ELR (cell line): Measurements from ENCODE around the gene NGDN.
A peak's percentile ranks its signal among the peaks of the same experiment; 100 is the strongest.

ENCODE experiments used
- DNase-seq: peaks from one replicate; pipeline ENCODE4 v3.0.0-alpha.2; 2015; ENCODE audit warnings: low read depth

Gene NGDN

DNA sequence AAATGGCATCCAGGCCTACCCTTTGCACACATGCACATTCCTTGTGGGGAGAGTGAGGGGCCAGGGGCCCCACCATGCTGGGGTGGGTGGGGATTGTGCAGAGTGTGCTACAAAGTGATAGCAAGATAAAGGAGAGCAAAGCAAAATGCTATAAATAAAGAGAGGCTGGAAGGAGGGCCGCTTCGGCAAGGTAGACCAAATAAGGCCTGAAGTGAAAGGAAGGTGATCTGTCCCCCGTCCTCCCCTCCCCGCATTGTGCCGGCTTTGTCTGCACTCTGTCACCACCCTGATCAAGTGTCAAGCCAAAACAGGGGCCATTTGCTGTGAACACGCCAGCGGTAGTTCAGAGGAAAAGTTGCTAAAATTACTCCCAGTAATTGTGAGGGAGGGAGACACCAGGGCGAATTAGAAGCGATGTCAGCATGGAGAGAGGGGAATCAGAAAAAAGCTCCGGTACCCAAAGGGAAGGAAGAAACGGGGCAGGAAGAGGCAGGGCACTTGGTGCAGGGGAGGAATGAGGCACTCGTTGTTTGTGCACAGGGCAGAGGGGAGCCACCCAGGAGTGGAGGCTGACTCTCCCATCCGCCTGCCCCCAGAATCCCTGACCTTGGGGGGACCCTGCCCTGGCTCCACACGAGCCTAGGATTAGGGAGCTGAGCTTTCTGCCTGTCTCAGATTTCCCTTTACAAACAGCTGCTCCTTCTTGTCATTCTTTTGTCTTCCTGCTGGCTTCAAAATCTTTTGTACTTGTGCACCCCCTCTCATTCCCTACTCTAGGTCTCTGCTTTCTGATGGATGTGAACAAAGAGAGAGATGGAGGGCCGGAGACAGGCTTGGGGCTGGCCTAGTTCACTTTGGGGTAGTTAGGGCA is 31.2 kb upstream of the NGDN start:
- no peak for DNase-seq

DNA sequence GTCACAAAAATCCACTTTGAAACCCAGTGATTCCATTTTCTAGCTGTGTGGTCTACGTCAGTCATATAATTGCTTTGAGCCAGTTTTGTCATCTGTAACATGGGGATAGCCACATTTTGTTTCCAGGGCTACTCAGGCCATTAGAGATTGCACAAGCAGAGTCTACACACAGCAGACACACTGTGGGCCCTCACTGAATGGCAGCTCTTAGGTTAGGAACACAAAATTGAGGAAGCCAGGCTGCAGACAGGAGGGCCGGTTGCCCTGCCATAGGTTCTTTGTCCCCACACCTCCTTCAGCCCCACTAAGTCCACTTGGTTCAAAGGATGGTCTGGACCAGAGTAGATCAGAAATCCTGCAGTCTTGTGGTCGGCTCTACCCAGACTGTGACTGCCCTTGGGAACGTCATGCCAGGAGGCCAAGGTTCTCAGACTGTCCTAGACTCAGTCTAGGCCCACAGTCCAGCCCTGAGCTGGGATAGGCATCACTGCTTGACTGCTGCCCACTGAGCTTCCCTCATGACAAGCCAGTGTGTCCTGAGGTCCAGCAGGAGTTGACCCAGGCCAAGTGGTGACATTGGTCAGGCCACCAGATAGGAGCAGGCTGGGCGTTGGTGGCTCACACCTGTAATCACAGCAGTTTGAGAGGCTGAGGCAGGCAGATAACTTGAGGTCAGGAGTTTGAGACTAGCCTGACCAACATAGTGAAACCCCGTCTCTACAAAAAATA is 30.2 kb upstream of the NGDN start:
- no peak for DNase-seq

DNA sequence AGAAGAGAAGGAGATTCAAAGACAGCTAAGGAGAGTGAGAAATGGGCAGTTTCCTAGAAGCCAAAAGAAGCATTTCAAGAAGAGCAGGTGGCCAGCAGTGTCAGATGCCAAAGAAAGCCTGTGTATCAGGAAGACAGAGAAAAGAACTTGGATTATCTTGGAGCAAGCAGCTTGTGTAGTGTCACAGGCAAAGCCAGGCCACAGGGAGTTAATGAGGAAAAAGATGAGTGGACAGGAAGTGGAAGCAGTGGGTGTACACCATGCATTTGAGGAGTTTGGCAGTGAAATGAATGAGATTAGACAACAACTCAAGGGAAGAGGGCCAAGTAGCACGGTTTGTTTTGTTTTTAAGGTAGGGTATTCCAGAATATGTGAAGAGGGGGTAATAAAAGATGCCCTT is 28.4 kb upstream of the NGDN start:
- DNase-seq = no peak

DNA sequence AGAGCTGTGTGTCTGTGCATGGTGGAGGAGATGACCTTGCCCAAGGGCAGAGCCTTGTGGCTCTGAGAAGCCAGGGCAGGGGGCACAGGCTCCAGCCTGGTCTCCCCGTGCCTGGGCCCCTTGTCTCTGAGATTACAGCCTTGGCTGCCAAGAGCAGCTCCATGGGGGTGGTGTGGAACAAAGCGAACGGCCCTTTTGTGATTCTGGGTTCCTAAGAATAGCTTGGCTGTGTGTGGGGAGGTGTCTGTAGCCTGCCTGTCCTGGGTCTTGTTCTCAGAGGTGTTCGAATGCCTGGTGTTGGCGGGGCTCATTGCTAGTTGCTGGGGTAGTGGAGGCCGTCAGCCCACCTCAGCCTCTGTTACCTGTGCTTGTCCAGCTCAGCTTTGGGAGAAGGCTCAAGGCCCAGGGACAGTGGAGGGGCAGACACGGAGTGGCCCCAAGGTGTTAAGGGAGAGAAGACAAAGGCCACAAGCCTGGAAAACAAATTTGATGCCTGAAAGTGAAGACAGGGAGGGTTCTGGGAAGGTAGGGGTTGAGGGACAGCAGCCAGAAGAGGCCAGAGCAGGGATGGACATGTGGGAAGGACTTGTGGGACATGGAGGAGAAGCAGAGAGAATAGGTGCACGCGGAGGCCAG is 26.7 kb upstream of the NGDN start:
- DNase-seq = no peak

DNA sequence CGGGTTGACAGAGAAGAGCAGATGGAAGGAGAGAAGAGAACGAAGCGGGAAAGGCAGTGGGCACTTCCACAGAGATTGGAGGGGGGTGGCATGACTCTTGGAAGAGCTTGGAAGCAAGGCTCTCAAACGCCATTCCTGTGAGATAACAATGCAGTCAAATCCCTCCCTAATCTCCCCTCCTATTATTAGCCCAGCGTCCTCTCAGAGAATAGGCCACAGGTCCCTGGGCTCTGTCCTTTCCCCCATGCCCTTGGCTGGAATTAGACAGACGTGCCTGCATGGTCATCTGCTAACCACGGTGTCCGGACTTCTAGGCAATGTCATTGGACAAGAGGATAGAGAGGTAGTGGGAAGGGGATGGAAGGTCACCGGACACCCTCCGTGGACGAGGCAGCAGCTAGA is 26.1 kb upstream of the NGDN start:
- DNase-seq = no peak

DNA sequence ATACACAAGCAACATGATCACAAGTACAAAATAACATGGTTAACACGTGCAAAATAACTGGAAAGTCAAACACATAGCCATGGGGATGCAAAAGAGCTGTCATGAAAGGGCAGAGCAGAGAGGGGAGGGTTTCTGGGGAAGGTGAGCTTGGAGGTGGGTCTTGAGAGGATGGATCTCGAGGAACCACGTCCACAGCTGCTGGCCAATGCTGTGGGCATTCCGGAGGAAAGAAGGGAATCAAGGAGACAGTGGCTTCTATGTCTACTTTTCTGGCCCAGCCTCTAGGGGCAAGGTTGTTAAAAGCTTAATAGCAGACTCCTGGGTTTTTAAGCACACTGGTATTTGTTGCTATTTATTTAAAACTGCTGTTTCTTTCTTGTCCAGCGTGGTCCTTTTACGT is 25.6 kb upstream of the NGDN start:
- DNase-seq = no peak

DNA sequence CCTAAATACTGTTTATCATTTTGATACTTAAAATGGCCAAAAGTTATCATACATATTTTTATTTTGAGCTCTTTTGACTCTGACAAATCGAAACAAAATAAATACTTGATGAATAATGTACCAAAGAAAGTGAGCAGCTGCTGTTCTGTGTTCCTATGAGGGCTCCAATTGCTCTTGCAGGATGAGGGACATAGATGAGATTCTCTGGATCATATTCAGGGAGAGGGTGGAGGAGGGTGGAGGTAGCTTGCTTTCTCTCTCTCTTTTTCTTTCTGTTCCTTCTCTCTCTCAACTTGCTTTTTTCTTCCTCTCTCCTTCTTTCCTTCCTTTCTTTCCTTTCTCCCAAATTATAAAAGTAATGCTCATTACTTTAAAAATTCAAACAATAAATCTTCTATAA is 25.2 kb upstream of the NGDN start:
- no peak for DNase-seq

DNA sequence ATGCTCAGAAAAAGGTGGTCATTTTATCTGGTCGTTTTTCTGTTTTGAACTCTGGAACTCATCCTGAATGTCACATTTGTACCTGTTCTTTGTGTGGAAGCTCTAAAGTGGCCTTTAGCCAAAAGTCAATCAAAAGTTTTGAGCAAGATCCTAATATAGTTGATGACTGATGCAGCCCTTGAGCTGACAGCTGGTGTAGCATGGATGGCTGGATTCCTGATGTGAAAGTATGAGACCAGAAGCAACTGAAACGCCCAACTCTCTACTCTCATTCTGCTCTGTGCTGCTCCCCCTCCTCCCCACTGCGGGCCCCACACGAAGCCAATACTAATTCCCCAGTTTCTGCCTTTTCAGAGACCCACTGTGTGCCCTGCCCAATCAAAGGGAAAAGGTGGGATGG is 23.7 kb upstream of the NGDN start:
- no peak for DNase-seq

DNA sequence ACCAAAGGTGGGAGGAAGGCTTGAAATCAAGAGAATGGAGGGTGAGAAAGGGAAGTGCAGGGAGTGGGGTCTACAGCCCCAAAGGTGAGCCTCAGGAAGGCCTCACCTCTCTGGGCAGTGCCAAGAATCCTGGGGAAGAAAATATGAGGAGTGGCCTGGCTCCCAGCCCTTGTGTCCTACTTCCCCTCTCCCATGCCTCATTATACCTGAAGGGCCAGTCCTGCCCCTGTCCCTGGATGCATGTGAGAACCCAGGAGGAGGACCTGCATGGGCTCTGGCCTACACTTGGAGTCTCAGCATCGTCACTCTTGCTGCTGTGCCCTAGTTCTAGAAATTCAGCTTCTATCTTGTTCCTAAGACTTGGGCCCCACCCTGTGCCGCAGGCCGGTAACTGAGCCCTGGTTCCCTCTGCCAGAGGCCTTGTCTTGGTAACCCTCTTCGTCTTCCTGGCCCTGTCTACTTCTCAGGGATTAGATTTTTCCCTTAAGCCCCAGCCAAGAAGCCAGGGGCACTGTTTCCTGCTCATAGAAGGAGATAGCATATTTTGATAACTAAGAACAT is 23.1 kb upstream of the NGDN start:
- DNase-seq = no peak

DNA sequence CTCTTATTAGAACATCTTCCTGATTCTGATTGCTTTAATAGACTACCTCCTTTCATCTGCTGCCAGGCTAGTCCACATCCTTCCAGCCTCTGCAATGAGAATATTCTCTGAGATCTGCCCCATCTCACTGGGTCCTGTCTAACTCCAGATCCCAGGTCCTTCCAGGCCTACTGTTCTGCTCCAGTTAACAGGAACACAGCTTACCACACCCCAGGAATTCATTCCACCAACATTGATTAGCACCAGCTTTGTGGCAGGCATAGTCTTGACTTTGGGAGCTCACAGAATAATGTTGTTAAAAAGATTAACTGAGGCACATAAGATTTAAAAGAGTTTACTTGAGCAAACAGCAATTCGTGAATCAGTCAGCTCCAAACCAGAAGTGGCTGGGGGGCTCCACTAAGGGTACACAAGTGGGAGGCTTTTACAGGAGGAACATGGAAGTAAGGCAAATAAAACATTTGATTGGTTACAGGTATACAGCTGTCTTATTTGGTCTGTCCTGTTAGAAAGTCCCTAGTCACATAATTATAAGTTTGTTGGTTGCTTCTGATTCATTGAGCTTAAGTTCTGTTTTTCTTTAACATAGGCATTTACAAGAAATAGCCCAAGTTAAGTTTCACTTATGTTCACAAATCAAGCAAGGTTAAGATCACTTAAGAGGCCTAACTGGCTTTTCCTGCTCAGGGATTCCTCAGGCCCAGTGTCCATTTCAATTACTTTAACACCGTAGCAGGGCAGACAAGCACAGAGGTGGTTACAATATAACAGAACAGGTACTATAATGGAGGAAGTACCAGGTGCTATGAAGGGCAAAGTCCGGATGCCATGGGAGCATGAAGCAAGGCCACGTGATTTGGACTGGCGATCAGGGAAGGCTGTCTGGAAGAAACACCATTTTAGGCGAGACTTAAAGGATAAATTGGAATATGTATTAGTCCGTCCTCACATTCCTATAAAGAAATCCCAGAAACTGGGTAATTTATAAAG is 21.8 kb upstream of the NGDN start:
- DNase-seq = no peak

DNA sequence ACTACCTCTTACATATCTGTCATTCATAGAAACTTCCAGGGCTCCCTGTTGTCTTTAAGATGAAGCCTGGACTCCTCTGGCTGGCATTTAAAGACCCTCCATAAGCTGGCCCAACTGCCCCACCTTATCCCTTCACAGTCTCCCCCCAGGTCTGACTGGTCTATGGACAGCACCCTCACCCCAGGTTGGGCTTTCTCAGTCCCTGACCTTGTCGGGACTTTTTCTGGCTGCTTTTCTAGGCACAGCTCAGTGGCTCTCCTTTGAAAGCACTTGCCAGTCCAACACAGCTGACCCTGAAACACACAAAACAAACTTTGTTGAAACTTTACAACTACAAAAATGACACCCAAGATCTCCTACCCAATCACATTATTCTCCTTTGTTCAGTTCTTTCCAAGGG is 20.2 kb upstream of the NGDN start:
- DNase-seq = no peak

DNA sequence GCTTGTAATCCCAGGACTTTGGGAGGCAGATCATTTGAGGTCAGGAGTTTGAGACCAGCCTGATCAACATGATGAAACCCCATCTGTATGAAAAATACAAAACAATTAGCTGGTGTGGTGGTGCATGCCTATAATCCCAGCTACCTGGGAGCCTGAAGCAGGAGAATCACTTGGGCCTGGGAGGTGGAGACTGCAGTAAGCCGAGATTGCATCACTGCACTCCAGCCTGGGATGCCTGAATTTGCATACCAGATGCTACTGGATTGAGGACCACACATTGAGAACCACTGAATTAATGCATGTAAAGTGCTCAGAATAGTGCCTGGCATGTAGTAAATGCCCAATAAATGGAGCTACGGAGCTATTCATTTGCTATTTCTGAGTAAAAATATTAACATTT is 19.1 kb upstream of the NGDN start:
- no peak for DNase-seq

DNA sequence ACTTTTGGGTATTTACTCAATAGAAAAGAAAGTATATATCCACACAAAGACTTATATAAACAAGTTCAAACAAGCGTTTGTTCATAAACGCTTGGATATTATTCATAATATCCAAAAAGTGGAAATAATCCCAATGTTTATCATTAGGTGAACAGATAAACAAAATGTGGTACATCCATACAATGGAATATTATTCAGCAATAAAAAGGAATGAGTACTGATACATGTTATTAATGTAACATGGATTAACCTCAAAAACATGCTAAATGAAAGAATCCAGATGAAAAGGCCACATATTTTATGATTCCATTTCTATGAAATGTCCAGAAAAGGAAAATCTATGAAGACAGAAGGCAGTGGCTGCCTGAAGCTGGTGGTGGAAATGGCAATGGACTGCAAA is 17.3 kb upstream of the NGDN start:
- no peak for DNase-seq

DNA sequence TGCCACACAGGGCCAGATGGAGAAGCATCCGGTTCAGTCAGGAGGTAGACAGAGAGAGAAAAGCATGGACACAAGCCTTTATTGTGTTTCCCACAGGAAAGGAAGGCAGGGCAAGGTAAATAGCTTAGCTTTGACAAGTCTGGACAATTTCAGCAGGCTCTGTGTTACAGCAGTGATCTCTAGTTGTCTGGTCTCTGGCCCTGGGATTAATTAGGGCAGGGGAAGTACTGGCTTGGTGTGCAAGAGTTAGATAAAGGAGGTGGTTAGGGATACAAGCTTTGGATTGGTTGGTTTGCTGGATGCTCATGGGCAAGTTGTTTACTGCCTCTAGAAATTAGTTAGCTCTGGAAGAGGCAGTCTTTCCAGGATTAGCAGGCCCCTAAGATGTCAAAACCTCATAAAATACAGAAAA is 15.1 kb upstream of the NGDN start:
- DNase-seq = no peak

DNA sequence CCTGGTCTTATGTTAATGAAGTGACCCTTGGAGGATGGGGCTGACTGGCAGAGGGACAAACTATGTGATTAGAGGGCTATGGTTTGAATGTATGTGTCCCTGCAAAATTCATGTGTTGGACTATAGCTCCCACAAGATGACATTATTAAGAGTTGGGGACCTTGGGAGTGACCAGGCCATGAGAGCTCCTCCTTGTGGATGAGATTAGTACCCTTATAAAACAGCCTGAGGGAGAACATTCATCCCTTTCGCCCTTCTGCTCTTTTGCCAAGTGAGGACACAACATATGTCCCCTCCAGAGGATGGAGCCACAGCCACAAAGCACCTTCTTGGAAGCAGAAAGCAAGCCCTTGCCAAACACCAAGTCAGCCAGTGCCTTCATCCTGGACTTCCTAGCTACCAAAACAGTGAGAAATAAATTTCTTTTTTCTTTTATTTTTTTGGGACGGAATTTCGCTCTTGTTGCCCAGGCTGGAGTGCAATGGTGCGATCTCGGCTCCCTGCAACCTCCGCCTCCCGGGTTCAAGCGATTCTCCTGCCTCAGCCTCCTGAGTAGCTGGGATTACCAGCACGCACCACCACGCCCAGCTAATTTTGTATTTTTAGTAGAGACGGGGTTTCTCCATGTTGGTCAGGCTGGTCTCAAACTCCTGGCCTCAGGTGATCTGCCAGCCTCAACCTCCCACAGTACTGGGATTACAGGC is 12.5 kb upstream of the NGDN start:
- DNase-seq = peak; percentile 20

DNA sequence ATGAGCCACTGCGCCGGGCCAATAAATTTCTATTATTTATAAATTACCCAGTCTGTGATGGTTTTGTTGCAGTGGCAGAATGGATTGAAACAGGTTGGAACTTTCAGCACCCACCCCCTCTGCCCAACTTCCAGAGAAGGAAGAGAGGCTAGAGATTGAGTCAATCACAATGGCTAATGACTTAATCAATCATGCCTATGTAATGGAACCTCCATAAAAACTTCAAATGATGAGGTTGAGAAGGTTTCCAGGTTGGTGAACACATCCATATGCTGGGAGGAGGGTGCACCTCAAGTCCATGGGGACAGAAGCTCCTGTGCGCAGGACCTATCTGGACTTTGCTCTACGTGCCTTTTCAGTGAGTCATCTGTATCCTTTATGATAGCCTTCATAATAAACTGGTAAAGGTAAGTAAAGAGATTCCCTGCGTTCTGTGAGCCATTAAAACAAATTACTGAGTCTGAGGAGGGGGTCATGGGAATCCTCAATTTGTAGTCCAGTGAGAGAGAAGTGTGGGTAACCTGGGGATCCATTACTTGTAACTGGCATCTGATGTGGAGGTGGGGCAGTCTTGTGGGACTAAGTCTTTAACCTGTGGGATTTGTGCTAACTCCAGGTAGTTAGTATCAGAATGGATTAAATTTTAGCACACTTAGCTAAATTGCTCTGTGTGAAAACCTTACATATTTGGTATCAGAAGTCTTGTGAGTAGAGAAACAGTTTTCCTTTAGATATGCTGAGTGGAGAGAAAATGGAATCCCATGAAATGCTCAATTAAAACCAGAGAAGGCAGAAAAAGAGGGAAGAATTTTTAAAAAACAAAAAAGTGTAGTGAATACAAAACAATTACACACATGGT is 11.7 kb upstream of the NGDN start:
- peak; percentile 10 for DNase-seq

DNA sequence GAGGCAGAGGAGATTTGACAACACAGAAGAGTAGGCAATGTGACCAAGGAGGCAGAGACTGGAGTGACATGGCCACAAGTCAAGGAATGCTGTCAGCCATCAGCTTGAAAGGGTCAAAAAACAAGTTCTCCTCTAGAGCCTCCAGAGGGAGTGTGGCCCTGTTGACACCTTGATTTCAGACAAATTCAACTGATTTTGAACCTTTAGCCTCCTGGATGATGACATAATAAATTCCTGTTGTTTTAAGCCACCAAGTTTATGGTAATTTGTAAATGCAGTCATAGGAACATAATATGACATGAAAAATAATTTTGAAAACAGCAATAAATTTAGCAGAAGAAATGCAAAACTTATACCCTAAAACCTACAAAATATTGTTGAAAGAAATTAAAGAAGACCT is 8.5 kb upstream of the NGDN start:
- no peak for DNase-seq

DNA sequence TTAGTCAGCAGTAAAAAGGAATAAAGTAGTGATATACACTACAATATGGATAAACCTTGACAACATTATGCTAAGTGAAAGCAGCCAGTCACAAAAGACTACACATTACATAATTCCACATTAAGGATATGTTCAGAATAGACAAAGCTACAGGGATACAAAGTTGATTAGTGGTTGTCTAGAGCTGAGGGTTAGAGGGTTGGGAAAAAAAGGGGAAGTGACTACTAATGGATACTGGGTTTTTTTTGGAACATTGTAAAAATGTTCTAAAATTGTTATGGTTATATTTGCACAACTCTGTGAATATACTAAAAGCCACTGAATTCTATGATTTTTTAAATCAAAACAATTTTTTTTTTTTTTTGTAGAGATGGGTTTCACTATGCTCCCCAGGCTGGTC is 4.8 kb upstream of the NGDN start:
- DNase-seq = no peak

DNA sequence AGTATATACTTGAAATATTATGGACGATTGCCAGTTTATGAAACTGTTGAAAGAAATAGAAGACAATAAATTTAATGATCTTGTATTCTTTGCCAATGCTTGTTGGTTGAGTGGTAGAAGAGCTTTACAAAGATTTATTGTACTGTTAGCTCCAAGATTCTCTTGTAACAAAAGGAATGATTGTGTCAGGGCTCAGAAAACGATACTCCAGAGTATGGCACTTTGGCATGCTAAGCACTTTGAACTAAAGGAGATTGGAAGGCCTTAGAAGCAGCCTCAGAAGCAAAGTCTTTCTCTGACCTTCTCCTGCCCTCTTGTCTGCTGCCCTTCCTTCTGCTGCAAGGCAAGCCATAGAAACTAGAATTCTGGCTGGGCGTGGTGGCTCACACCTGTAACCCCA is 4.2 kb upstream of the NGDN start:
- no peak for DNase-seq

DNA sequence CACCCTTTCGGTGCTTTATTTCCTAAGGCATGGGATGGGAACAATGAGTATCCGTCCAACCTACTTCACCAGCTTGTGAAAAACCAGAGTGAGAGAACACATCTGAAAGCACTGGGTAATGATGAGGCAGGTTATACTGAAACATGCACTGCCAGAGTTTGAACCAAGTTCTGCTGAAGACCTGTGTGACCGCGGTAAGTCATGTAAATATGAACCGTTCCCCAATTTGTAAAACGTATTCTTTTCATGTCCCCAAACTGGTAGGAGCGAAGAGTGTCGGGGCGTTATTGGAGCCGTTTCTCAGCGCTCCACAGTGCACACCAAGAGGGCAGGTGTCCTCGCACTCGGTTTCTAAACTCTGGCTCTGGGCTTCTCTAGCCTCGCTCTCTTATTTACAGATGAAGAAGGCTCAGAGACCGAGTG is 788 bp upstream of the NGDN start:
- no peak for DNase-seq
